ENCODE measurements around the gene MVP. TPM values are rescaled to one million over a fixed set of nuclear protein-coding genes. Genes with fewer than 3 reads are reported as not detected.
A peak's percentile ranks its signal among the peaks of the same experiment; 100 is the strongest.

Gene MVP
- total RNA-seq, 1 experiment from 2014 or later = 75.1 TPM

DNA sequence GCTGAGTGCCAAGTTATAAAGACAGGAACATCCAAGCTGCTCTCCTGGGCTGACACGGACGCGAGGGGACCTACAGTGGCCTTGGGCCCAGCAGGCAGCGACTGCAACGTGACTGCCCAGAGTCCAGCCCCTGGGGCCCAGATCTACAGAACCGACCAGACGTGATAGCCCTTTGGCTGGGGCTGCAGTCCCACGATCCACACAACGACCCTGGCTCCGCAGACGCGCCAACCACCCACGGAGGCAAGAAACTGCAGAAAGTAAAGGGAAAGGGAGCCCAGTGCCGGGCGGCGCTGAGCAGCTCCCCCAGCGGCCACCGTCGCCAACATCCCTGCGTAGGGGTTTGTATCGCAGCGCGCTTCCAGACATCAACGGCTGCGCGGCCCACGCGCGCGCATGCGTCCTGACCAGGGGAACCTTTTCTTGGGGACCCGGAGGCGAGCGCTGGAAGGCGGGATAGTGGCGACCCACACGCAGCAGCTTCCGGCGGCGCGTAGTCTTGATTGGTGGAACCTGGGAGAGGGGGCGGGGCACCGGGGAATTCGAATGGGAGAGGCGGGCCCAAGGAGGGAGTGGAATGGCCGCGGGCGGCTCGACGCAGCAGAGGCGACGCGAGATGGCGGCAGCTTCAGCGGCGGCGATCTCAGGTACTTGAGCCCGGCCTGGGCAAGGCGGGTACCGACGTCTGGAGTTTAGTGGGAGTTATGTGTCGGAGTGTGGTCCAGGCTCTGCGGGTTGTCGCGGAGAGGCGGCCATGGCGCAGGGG, 29.9 kb upstream of the MVP start, which contains the start of gene KIF22:
Gene KIF22 (plus strand): TSS at position 569 of the 766 bp plus-strand sequence. CDS start 9 bp downstream, at position 578.
- Histone ChIP-seq H3K9me2 (ENCODE audit: insufficient read depth) (no peaks in the 10 kb centered on the region), H3K4me1 (ENCODE audit: control insufficient read depth in 1 of 2, insufficient read depth in 2 of 2, low read length in 2 of 2) (peaks cover 13 to 21% of the 10 kb centered on the region in 2 experiments), H3K27ac (ENCODE audit: low read depth, low read length) (peak within 1 kb of the TSS; percentile 80), H3K9ac (ENCODE audit: low read length) (peak within 1 kb of the TSS; percentile 99), H3K79me2 (ENCODE audit: insufficient read depth, low read length) (peaks cover 48% of the 10 kb centered on the region), H4K20me1 (ENCODE audit: insufficient read depth) (no peaks in the 10 kb centered on the region), H3K27me3 (ENCODE audit: insufficient read depth, low read length) (no peaks in the 10 kb centered on the region), H3K4me2 (ENCODE audit: low read length) (peak within 1 kb of the TSS; percentile 91), H3K4me3 (replicated peaks in 1 of 2; ENCODE audit: low read depth in 1 of 2, low read length in 2 of 2) (peak within 1 kb of the TSS; percentile 90 to 99), H3K9me3 (ENCODE audit: control insufficient read depth in 1 of 2, insufficient read depth in 1 of 2, low read depth in 1 of 2, low read length in 2 of 2) (no peaks in the 10 kb centered on the region), H2AFZ (ENCODE audit: low read depth, low read length, poor library complexity, severe bottlenecking) (no peak within 1 kb of the TSS), H3K36me3 (ENCODE audit: control insufficient read depth in 1 of 2, insufficient read depth in 2 of 2, low read length in 2 of 2) (peaks cover 0 to 8% of the 10 kb centered on the region in 2 experiments; a peak in 1 of 4 replicates)
- TSS peak; percentile 99 for BruUV-seq (replicated peaks)
- intact Hi-C loops (cut with micrococcal nuclease) = loop anchor here (2.0 kb wide), 1 partner anchor 14 kb away; no protein-coding TSS in a partner anchor
- ATAC-seq (peak; percentile 95), DNase-seq (ENCODE audit: low read depth, low spot score) (peak; percentile 96)
- POLR2A ChIA-PET = interaction anchor here (0.8 to 2.1 kb wide), 10 partner anchors 8 to 30 kb away, joined by 3 to 10 read pairs (median 4); partner anchors contain the start of genes MVP and PAGR1
- CTCF ChIA-PET = interaction anchor here (0.5 to 1.6 kb wide), 11 partner anchors 10 to 90 kb away, joined by 3 to 14 read pairs (median 4); partner anchors contain the start of gene PAGR1
- RAD21 ChIA-PET (ENCODE audit: low non-redundant PET in 1 of 2, low total read pairs in 2 of 2, uncharacterized antibody in 2 of 2, unreplicated experiment in 2 of 2) = interaction anchor here (1.3 to 1.6 kb wide), 2 partner anchors 14 to 90 kb away, joined by 3 read pairs; no protein-coding TSS in a partner anchor
- TF ChIP-seq ZBTB33 (IDR thresholded peaks at IDR 0.05; ENCODE audit: extremely low read depth, insufficient replicate concordance, low read length) (no peak), EGR1 (IDR thresholded peaks at IDR 0.05; ENCODE audit: low read depth) (peak; percentile 89), ZFX (IDR thresholded peaks at IDR 0.05) (peak; percentile 83), CEBPB (IDR thresholded peaks at IDR 0.05; ENCODE audit: low read depth) (no peak), EZH2 (IDR thresholded peaks at IDR 0.05) (no peak), SRF (IDR thresholded peaks at IDR 0.05; ENCODE audit: low read depth) (no peak; the same call in 1 of the 2 replicates), RAD21 (IDR thresholded peaks at IDR 0.05; ENCODE audit: low read depth) (0 out of 2 replicates have a peak, but pooled peaks have one; percentile 14), SIN3A (IDR thresholded peaks at IDR 0.05; ENCODE audit: low read depth) (peak; percentile 89), FOSL1 (IDR thresholded peaks at IDR 0.05; ENCODE audit: low read depth) (no peak), EZH2phosphoT487 (IDR thresholded peaks at IDR 0.05; ENCODE audit: borderline replicate concordance) (no peak), CTCF (IDR thresholded peaks at IDR 0.05 in 2 of 3, conservative IDR thresholded peaks at IDR 0.05 in 1 of 3; ENCODE audit: borderline replicate concordance in 1 of 3, insufficient read depth in 1 of 3, low read depth in 2 of 3, low read length in 2 of 3) (peak; percentile 13 to 66 (median 62); a peak in 5 of 6 replicates), POLR2AphosphoS5 (IDR thresholded peaks at IDR 0.05; ENCODE audit: low read depth, low read length) (peak; percentile 80), SP1 (IDR thresholded peaks at IDR 0.05; ENCODE audit: low read depth) (peak; percentile 91), CBX3 (IDR thresholded peaks at IDR 0.05; ENCODE audit: low read depth) (peak; percentile 23; the same call in 1 of the 2 replicates), TCF7L2 (IDR thresholded peaks at IDR 0.05; ENCODE audit: borderline replicate concordance, extremely low read depth, insufficient read depth, insufficient read length) (peak; percentile 38), YY1 (IDR thresholded peaks at IDR 0.05; ENCODE audit: extremely low read depth, insufficient replicate concordance, low read depth, low read length) (peak; percentile 90), POLR2A (IDR thresholded peaks at IDR 0.05; ENCODE audit: borderline replicate concordance, extremely low read depth, insufficient read depth, insufficient read length) (peak; percentile 77), ZNF274 (IDR thresholded peaks at IDR 0.05; ENCODE audit: low read depth, low read length) (no peak), ELF1 (IDR thresholded peaks at IDR 0.05; ENCODE audit: borderline replicate concordance, low read depth) (no peak), JUND (IDR thresholded peaks at IDR 0.05) (no peak)
- TF ChIP-seq, protein P1, sequence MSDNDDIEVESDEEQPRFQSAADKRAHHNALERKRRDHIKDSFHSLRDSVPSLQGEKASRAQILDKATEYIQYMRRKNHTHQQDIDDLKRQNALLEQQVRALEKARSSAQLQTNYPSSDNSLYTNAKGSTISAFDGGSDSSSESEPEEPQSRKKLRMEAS (IDR thresholded peaks at IDR 0.05) = peak; percentile 88

All from HCT116 (cell line).